DOHH2 (cell line): ENCODE measurements around the gene HDLBP.

ENCODE experiments used
- EZH2phosphoT487 ChIP-seq: fragments of 200-600 bp; sonication (generic); IDR thresholded peaks from 2 replicates; pipeline ENCODE4 v1.6.1; 2017; ENCODE audit warnings: borderline replicate concordance, mild to moderate bottlenecking, antibody characterized with exemption, low read length, moderate library complexity, mixed read lengths
- TF ChIP-seq, protein P1 (sequence below): fragments of 200-600 bp; sonication (generic); IDR thresholded peaks from one replicate; pipeline ENCODE4 v1.5.1; 2014; ENCODE audit warnings: antibody characterized with exemption, mild to moderate bottlenecking, low read depth, low read length; ENCODE audit not compliant: poor library complexity, severe bottlenecking

- TF ChIP-seq EZH2phosphoT487: no peak
- TF ChIP-seq, protein P1, sequence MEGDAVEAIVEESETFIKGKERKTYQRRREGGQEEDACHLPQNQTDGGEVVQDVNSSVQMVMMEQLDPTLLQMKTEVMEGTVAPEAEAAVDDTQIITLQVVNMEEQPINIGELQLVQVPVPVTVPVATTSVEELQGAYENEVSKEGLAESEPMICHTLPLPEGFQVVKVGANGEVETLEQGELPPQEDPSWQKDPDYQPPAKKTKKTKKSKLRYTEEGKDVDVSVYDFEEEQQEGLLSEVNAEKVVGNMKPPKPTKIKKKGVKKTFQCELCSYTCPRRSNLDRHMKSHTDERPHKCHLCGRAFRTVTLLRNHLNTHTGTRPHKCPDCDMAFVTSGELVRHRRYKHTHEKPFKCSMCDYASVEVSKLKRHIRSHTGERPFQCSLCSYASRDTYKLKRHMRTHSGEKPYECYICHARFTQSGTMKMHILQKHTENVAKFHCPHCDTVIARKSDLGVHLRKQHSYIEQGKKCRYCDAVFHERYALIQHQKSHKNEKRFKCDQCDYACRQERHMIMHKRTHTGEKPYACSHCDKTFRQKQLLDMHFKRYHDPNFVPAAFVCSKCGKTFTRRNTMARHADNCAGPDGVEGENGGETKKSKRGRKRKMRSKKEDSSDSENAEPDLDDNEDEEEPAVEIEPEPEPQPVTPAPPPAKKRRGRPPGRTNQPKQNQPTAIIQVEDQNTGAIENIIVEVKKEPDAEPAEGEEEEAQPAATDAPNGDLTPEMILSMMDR: no peak
These were observed 583 bp upstream of the HDLBP start, which contains the start of gene SEPTIN2 for GRCh38 chr2:241315879-241316631.
